ENCODE measurements around the gene C1orf21. TPM values are rescaled to one million over a fixed set of nuclear protein-coding genes. Genes with fewer than 3 reads are reported as not detected.

C1orf21 gene
- polyA plus RNA-seq, 1 of the 3 experiments (the other 2 are of a cell fraction): 4.8 TPM

- Histone ChIP-seq H3K4me1 (ENCODE audit: control insufficient read depth in 1 of 2, insufficient read depth in 2 of 2, low read depth in 1 of 2, low read length in 1 of 2) (no peaks in the 10 kb centered on the region; a peak in 1 of 4 replicates), H3K27ac (ENCODE audit: low read depth in 2 of 2, low read length in 1 of 2) (no peak overlapping the region), H2AFZ (ENCODE audit: low read depth) (peak overlapping the region; percentile 13; the same call in 1 of the 2 replicates), H3K79me2 (ENCODE audit: insufficient read depth) (no peaks in the 10 kb centered on the region), H3K36me3 (replicated peaks in 1 of 2; ENCODE audit: control insufficient read depth in 1 of 2, insufficient read depth in 2 of 2, low read length in 1 of 2) (no peaks in the 10 kb centered on the region), H3K9ac (no peak overlapping the region), H3F3A (replicated peaks; ENCODE audit: insufficient read depth) (no peaks in the 10 kb centered on the region), H3K4me2 (no peak overlapping the region), H3K27me3 (ENCODE audit: insufficient read depth) (no peaks in the 10 kb centered on the region), H3K9me3 (no peaks in the 10 kb centered on the region), H3K9me2 (no peaks in the 10 kb centered on the region), H3K4me3 (ENCODE audit: low read depth in 2 of 2, low read length in 1 of 2) (no peak overlapping the region), H4K20me1 (ENCODE audit: insufficient read depth) (no peaks in the 10 kb centered on the region)
- no peak for DNase-seq
- POLR2A ChIA-PET: no interaction called here
- WGBS (ENCODE audit: low lambda C conversion rate): 86% methylated on average over 3 of the region's 3 CpGs
- TF ChIP-seq REST (IDR thresholded peaks at IDR 0.05; ENCODE audit: low read depth, low read length): no peak
- no peak for TF ChIP-seq ELF1 (IDR thresholded peaks at IDR 0.05)
- TF ChIP-seq SIN3A (IDR thresholded peaks at IDR 0.05; ENCODE audit: borderline replicate concordance, low read depth, low read length): no peak
- TF ChIP-seq, protein P1, sequence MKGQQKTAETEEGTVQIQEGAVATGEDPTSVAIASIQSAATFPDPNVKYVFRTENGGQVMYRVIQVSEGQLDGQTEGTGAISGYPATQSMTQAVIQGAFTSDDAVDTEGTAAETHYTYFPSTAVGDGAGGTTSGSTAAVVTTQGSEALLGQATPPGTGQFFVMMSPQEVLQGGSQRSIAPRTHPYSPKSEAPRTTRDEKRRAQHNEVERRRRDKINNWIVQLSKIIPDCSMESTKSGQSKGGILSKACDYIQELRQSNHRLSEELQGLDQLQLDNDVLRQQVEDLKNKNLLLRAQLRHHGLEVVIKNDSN (IDR thresholded peaks at IDR 0.05; ENCODE audit: borderline replicate concordance, low read depth): no peak
- no peak for TF ChIP-seq NRF1 (IDR thresholded peaks at IDR 0.05; ENCODE audit: low read depth, low read length)
- no peak for TF ChIP-seq GATA2 (CRISPR knock-in tag; IDR thresholded peaks at IDR 0.05)
- CTCF ChIA-PET: interaction anchor here (0.7 to 1.3 kb wide), 2 partner anchors 12 to 50 kb away, joined by 3 read pairs; no protein-coding TSS in a partner anchor
Observed at GRCh38 chr1:184359909-184360308, 26.9 kb upstream of the C1orf21 start.

DNA sequence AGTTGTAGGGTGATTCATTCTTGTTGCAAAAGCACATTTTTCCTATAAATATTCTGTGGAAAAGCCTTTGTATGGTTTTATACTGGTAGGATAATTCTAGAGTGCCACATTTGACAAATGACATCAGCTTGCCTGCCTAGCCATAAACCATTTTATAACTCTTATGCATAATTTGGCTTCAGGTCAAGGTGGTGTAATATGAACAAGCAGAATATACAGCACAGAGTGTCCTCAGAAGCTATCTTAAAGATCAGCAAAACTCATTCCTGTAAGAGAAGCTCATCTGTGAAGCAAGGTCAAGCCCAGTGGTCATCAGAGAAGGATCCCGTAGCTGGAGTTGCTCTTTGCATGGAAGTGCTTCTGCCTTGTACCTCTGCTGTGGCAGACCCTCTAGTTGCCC, 24.0 kb upstream of the C1orf21 start:
- Histone ChIP-seq H3K4me1 (ENCODE audit: control insufficient read depth in 1 of 2, insufficient read depth in 2 of 2, low read depth in 1 of 2, low read length in 1 of 2) (no peaks in the 10 kb centered on the region), H2AFZ (ENCODE audit: low read depth) (no peak overlapping the region), H3K36me3 (replicated peaks in 1 of 2; ENCODE audit: control insufficient read depth in 1 of 2, insufficient read depth in 2 of 2, low read length in 1 of 2) (no peaks in the 10 kb centered on the region), H3F3A (replicated peaks; ENCODE audit: insufficient read depth) (no peaks in the 10 kb centered on the region), H4K20me1 (ENCODE audit: insufficient read depth) (no peaks in the 10 kb centered on the region), H3K27ac (ENCODE audit: low read depth in 2 of 2, low read length in 1 of 2) (no peak overlapping the region), H3K4me2 (no peak overlapping the region), H3K9me3 (no peaks in the 10 kb centered on the region), H3K27me3 (ENCODE audit: insufficient read depth) (no peaks in the 10 kb centered on the region), H3K9ac (no peak overlapping the region), H3K79me2 (ENCODE audit: insufficient read depth) (no peaks in the 10 kb centered on the region), H3K4me3 (ENCODE audit: low read depth in 2 of 2, low read length in 1 of 2) (no peak overlapping the region), H3K9me2 (no peaks in the 10 kb centered on the region)
- WGBS (ENCODE audit: low lambda C conversion rate): 69% methylated on average over 1 of the region's 1 CpG
- ChIA-PET CTCF (interaction anchor here (1.5 kb wide), 1 partner anchor 288 kb away, joined by 4 read pairs; no protein-coding TSS in a partner anchor), POLR2A (no interaction called here)
- no peak for DNase-seq
- TF ChIP-seq USF2 (IDR thresholded peaks at IDR 0.05; ENCODE audit: borderline replicate concordance, low read depth, low read length) (no peak), FOXJ3 (CRISPR knock-in tag; IDR thresholded peaks at IDR 0.05) (no peak), SIN3A (IDR thresholded peaks at IDR 0.05; ENCODE audit: borderline replicate concordance, low read depth, low read length) (no peak), NRF1 (IDR thresholded peaks at IDR 0.05; ENCODE audit: low read depth, low read length) (no peak), RXRA (IDR thresholded peaks at IDR 0.05; ENCODE audit: borderline replicate concordance, low read depth) (peak; percentile 20; the same call in 1 of the 2 replicates), MEF2A (IDR thresholded peaks at IDR 0.05; ENCODE audit: borderline replicate concordance, low read depth) (no peak), POLR2AphosphoS5 (IDR thresholded peaks at IDR 0.05; ENCODE audit: low read depth, low read length) (no peak), NFIC (IDR thresholded peaks at IDR 0.05; ENCODE audit: borderline replicate concordance) (peak; percentile 58; the same call in 1 of the 2 replicates), RAD21 (IDR thresholded peaks at IDR 0.05; ENCODE audit: low read length) (no peak), MXI1 (IDR thresholded peaks at IDR 0.05; ENCODE audit: low read depth, low read length) (no peak), GATA2 (CRISPR knock-in tag; IDR thresholded peaks at IDR 0.05) (no peak), FOSL2 (IDR thresholded peaks at IDR 0.05; ENCODE audit: borderline replicate concordance, low read depth) (0 out of 2 replicates have a peak, but pooled peaks have one; percentile 10), ELF1 (IDR thresholded peaks at IDR 0.05) (no peak), JUND (IDR thresholded peaks at IDR 0.05) (0 out of 2 replicates have a peak, but pooled peaks have one; percentile 9), EP300 (IDR thresholded peaks at IDR 0.05; ENCODE audit: borderline replicate concordance in 1 of 2, low read depth in 1 of 2, low read length in 1 of 2) (no peak)
- TF ChIP-seq, protein P1 (IDR thresholded peaks at IDR 0.05; ENCODE audit: borderline replicate concordance, low read depth): no peak
- TF ChIP-seq, protein P2, sequence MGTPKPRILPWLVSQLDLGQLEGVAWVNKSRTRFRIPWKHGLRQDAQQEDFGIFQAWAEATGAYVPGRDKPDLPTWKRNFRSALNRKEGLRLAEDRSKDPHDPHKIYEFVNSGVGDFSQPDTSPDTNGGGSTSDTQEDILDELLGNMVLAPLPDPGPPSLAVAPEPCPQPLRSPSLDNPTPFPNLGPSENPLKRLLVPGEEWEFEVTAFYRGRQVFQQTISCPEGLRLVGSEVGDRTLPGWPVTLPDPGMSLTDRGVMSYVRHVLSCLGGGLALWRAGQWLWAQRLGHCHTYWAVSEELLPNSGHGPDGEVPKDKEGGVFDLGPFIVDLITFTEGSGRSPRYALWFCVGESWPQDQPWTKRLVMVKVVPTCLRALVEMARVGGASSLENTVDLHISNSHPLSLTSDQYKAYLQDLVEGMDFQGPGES (IDR thresholded peaks at IDR 0.05; ENCODE audit: low read depth, low read length): no peak
- TF ChIP-seq, protein P3, sequence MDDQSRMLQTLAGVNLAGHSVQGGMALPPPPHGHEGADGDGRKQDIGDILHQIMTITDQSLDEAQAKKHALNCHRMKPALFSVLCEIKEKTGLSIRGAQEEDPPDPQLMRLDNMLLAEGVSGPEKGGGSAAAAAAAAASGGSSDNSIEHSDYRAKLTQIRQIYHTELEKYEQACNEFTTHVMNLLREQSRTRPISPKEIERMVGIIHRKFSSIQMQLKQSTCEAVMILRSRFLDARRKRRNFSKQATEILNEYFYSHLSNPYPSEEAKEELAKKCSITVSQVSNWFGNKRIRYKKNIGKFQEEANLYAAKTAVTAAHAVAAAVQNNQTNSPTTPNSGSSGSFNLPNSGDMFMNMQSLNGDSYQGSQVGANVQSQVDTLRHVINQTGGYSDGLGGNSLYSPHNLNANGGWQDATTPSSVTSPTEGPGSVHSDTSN (IDR thresholded peaks at IDR 0.05): peak; percentile 69

All from SK-N-SH (cell line).